HG03175 (cell line): Measurements from ENCODE around the gene DSCAM.

Source experiments
- ATAC-seq: cut with Tn5 transposase; IDR thresholded peaks from one replicate; pipeline ENCODE4 v1.9.1; 2021; ENCODE audit warnings: mild to moderate bottlenecking, moderate library complexity; ENCODE audit not compliant: unreplicated experiment

The DSCAM gene

GRCh38 chr21:40671716-40672115 is 175.2 kb downstream of the DSCAM start:
- no peak for ATAC-seq

GRCh38 chr21:40668555-40669275 is 178.2 kb downstream of the DSCAM start:
- ATAC-seq = no peak

- no peak for ATAC-seq
Observed at GRCh38 chr21:40667967-40668366, 179.0 kb downstream of the DSCAM start.

- ATAC-seq = no peak
Observed at GRCh38 chr21:40662889-40663288, 184.1 kb downstream of the DSCAM start.

- no peak for ATAC-seq
Observed at GRCh38 chr21:40660461-40660860, 186.5 kb downstream of the DSCAM start.

GRCh38 chr21:40658311-40658710 is 188.6 kb downstream of the DSCAM start:
- no peak for ATAC-seq

GRCh38 chr21:40652436-40652835 is 194.5 kb downstream of the DSCAM start:
- ATAC-seq = no peak

GRCh38 chr21:40647706-40648105 is 199.3 kb downstream of the DSCAM start:
- no peak for ATAC-seq

GRCh38 chr21:40646651-40647050 is 200.3 kb downstream of the DSCAM start:
- no peak for ATAC-seq

GRCh38 chr21:40641042-40641441 is 205.9 kb downstream of the DSCAM start:
- no peak for ATAC-seq

- no peak for ATAC-seq
Observed at GRCh38 chr21:40640266-40640789, 206.6 kb downstream of the DSCAM start.

GRCh38 chr21:40639616-40640194 is 207.3 kb downstream of the DSCAM start:
- ATAC-seq = no peak

GRCh38 chr21:40638466-40639251 is 208.3 kb downstream of the DSCAM start:
- ATAC-seq = no peak

- ATAC-seq = no peak
Observed at GRCh38 chr21:40636026-40636425, 210.9 kb downstream of the DSCAM start.

- ATAC-seq = no peak
Observed at GRCh38 chr21:40635391-40635790, 211.6 kb downstream of the DSCAM start.

GRCh38 chr21:40634141-40634540 is 212.8 kb downstream of the DSCAM start:
- ATAC-seq = no peak

GRCh38 chr21:40633048-40633447 is 213.9 kb downstream of the DSCAM start:
- ATAC-seq = no peak

- no peak for ATAC-seq
Observed at GRCh38 chr21:40631211-40631610, 215.7 kb downstream of the DSCAM start.

GRCh38 chr21:40625991-40626390 is 221.0 kb downstream of the DSCAM start:
- ATAC-seq = no peak

GRCh38 chr21:40623528-40623927 is 223.4 kb downstream of the DSCAM start:
- no peak for ATAC-seq

- no peak for ATAC-seq
Observed at GRCh38 chr21:40622531-40622930, 224.4 kb downstream of the DSCAM start.
